ENCODE measurements around the gene COPZ1. TPM values are rescaled to one million over a fixed set of nuclear protein-coding genes. Genes with fewer than 3 reads are reported as not detected.
A peak's percentile ranks its signal among the peaks of the same experiment; 100 is the strongest.

The COPZ1 gene
- total and polyA plus RNA-seq, 2 experiments from 2014 or later = 164 to 207 TPM

- Histone ChIP-seq H3K27ac (no peak overlapping the region), H3K4me1 (ENCODE audit: insufficient read depth) (no peaks in the 10 kb centered on the region), H3K9me2 (replicated peaks; ENCODE audit: insufficient read depth) (no peaks in the 10 kb centered on the region), H3K79me2 (no peaks in the 10 kb centered on the region), H2AFZ (no peak overlapping the region), H3K9me3 (ENCODE audit: low read depth) (no peaks in the 10 kb centered on the region), H4K20me1 (ENCODE audit: insufficient read depth, poor library complexity, severe bottlenecking) (no peaks in the 10 kb centered on the region), H3K4me2 (no peak overlapping the region), H3K27me3 (no peaks in the 10 kb centered on the region), H3K36me3 (replicated peaks; ENCODE audit: insufficient read depth, low read depth) (no peaks in the 10 kb centered on the region), H3K4me3 (no peak overlapping the region)
- no peak for DNase-seq (ENCODE audit: low spot score)
- WGBS (ENCODE audit: low lambda C conversion rate, missing lambda C conversion rate) = 98% methylated on average over 7 of the region's 7 CpGs
- TF ChIP-seq, protein P1, sequence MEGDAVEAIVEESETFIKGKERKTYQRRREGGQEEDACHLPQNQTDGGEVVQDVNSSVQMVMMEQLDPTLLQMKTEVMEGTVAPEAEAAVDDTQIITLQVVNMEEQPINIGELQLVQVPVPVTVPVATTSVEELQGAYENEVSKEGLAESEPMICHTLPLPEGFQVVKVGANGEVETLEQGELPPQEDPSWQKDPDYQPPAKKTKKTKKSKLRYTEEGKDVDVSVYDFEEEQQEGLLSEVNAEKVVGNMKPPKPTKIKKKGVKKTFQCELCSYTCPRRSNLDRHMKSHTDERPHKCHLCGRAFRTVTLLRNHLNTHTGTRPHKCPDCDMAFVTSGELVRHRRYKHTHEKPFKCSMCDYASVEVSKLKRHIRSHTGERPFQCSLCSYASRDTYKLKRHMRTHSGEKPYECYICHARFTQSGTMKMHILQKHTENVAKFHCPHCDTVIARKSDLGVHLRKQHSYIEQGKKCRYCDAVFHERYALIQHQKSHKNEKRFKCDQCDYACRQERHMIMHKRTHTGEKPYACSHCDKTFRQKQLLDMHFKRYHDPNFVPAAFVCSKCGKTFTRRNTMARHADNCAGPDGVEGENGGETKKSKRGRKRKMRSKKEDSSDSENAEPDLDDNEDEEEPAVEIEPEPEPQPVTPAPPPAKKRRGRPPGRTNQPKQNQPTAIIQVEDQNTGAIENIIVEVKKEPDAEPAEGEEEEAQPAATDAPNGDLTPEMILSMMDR (IDR thresholded peaks at IDR 0.05; ENCODE audit: poor library complexity) = no peak
- TF ChIP-seq EZH2phosphoT487 (IDR thresholded peaks at IDR 0.05; ENCODE audit: low read depth, severe bottlenecking, unreplicated experiment) (no peak), EZH2 (IDR thresholded peaks at IDR 0.05; ENCODE audit: borderline replicate concordance) (no peak)
These were observed 32.0 kb upstream of the COPZ1 start for GRCh38 chr12:54292931-54293241.

DNA sequence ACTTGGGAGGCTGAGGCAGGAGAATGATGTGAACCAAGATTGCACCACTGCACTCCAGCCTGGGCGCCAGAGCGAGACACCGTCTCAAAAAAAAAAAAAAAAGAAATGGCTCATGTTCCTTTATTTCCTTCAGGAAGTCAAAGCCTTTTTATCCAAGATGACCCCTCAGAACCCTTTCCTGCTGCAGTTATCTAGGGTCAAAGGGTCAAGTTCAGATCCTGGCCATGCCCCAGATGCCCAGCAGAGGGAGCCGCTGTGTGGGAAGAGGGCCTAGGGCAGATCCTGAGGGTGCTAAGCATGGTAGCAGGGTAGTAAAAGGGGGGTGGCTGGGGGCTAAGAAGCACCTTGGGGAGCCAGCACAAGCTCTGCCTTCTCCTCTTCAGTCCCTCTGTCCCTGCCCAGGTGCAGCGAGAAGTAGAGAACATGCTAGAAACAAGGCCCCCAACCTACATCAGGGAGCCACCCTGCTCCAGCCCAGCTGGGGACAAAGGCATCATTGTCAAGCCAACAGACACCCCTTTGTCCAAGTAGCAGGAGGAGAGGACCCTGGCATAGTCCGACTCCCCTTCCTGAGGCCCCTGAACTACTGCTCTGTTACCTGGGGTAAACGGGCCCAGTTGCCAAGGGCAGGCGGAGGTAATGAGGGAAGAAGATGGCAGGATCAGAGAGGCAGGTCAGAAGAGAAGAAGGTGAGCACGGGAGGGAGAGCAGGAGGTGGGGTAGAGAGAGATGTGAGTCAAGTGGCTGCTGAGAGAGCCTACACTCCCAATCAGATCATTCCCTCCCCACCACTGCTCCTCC is 30.6 kb upstream of the COPZ1 start:
- DNase-seq (ENCODE audit: low spot score) = peak; percentile 58
- Histone ChIP-seq H3K4me2 (no peak overlapping the region), H3K9me3 (ENCODE audit: low read depth) (no peaks in the 10 kb centered on the region), H3K4me1 (ENCODE audit: insufficient read depth) (no peaks in the 10 kb centered on the region), H3K27me3 (no peaks in the 10 kb centered on the region), H3K4me3 (no peak overlapping the region), H2AFZ (no peak overlapping the region), H3K36me3 (replicated peaks; ENCODE audit: insufficient read depth, low read depth) (no peaks in the 10 kb centered on the region), H4K20me1 (ENCODE audit: insufficient read depth, poor library complexity, severe bottlenecking) (no peaks in the 10 kb centered on the region), H3K79me2 (no peaks in the 10 kb centered on the region), H3K27ac (no peak overlapping the region), H3K9me2 (replicated peaks; ENCODE audit: insufficient read depth) (no peaks in the 10 kb centered on the region)
- 74% methylated on average over 9 of the region's 9 CpGs for WGBS (ENCODE audit: low lambda C conversion rate, missing lambda C conversion rate)
- TF ChIP-seq, protein P1 (IDR thresholded peaks at IDR 0.05; ENCODE audit: poor library complexity) = peak; percentile 51
- TF ChIP-seq EZH2phosphoT487 (IDR thresholded peaks at IDR 0.05; ENCODE audit: low read depth, severe bottlenecking, unreplicated experiment) = no peak

DNA sequence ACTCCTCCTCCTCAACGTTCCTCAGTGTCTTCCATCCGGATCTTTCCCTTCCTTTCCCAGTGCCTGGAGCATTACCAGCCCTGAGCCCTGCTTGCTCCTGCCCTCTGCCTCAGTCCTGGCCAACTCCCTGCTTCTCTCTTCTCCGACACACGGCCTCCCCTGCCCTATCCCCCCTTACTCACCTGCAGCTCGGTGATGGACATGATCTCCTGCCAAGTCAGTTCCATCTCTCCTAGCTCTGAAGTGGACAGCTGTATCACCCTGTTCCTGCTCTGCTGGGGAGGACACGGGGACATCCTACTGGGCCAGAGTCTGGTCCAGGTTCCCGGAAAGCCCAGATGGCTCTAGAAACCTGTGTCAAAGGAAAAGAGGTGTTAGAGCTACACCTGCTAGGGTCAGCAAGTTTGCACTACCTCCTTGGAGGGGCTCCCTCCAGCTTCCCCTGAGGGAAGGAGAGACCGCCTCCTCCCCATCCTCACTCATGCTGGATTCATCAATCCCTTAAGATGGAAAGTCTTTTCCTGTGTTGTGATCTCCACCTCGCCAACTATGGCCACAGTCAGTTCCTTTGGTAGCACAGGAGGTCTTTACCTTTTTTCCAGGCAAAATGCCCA is 29.9 kb upstream of the COPZ1 start:
- Histone ChIP-seq H3K9me2 (replicated peaks; ENCODE audit: insufficient read depth) (no peaks in the 10 kb centered on the region), H4K20me1 (ENCODE audit: insufficient read depth, poor library complexity, severe bottlenecking) (no peaks in the 10 kb centered on the region), H3K27ac (no peak overlapping the region), H3K27me3 (peaks cover 2% of the 10 kb centered on the region), H3K36me3 (replicated peaks; ENCODE audit: insufficient read depth, low read depth) (no peaks in the 10 kb centered on the region), H3K4me1 (ENCODE audit: insufficient read depth) (no peaks in the 10 kb centered on the region), H3K4me2 (no peak overlapping the region), H2AFZ (no peak overlapping the region), H3K9me3 (ENCODE audit: low read depth) (no peaks in the 10 kb centered on the region), H3K79me2 (no peaks in the 10 kb centered on the region), H3K4me3 (no peak overlapping the region)
- TF ChIP-seq EZH2phosphoT487 (IDR thresholded peaks at IDR 0.05; ENCODE audit: low read depth, severe bottlenecking, unreplicated experiment) = no peak
- TF ChIP-seq, protein P1 (IDR thresholded peaks at IDR 0.05; ENCODE audit: poor library complexity) = no peak
- no peak for TF ChIP-seq EZH2 (IDR thresholded peaks at IDR 0.05; ENCODE audit: borderline replicate concordance)
- 82% methylated on average over 9 of the region's 9 CpGs for WGBS (ENCODE audit: low lambda C conversion rate, missing lambda C conversion rate)
- no peak for DNase-seq (ENCODE audit: low spot score)
